Tibial nerve (tissue), 4 donors: ENCODE measurements around the gene RNU4-1.

Experiments
- EP300 ChIP-seq, 2 donors: sonication (generic); formaldehyde crosslinking; IDR thresholded peaks; one replicate each; pipeline ENCODE4 v1.6.1; 2017; ENCODE audit warnings: antibody characterized with exemption in 2 of 2, mild to moderate bottlenecking in 1 of 2
- POLR2A ChIP-seq, 2 donors: fragments of 450-650 bp; IDR thresholded peaks; one replicate each; pipeline ENCODE4 v1.6.1; 2017; ENCODE audit warnings: antibody characterized with exemption in 2 of 2, mild to moderate bottlenecking in 2 of 2, moderate library complexity in 2 of 2
- TF ChIP-seq, protein P1 (sequence below), 5 experiments: fragments of 200-600 bp in 3 of 5; fragments of 450-650 bp in 2 of 5; sonication (generic) in 3 of 5; IDR thresholded peaks; one replicate each; pipeline ENCODE4 v1.5.1; 2016 to 2019; ENCODE audit warnings: antibody characterized with exemption in 5 of 5, mild to moderate bottlenecking in 3 of 5, moderate library complexity in 2 of 5

DNA sequence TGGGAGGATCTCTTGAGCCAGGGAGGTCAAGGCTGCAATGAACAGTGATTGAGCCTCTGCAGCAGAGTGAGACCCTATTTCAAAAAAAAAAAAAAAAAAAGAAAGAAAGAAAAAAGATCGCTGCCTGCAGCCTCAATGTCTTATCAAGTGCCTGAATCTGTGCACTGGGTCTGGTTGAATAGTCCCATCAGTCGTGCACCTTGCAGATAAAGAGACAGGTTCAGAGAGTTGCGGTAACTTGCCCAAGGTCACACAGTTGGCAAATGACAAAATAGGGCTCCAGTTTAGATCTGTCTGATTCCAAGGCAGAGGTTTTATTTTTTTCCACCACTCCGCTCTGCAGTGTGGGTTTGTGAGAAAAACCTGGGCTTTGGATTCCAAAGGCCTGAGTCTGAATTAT is 35.2 kb upstream of the RNU4-1 start:
- TF ChIP-seq, protein P1, sequence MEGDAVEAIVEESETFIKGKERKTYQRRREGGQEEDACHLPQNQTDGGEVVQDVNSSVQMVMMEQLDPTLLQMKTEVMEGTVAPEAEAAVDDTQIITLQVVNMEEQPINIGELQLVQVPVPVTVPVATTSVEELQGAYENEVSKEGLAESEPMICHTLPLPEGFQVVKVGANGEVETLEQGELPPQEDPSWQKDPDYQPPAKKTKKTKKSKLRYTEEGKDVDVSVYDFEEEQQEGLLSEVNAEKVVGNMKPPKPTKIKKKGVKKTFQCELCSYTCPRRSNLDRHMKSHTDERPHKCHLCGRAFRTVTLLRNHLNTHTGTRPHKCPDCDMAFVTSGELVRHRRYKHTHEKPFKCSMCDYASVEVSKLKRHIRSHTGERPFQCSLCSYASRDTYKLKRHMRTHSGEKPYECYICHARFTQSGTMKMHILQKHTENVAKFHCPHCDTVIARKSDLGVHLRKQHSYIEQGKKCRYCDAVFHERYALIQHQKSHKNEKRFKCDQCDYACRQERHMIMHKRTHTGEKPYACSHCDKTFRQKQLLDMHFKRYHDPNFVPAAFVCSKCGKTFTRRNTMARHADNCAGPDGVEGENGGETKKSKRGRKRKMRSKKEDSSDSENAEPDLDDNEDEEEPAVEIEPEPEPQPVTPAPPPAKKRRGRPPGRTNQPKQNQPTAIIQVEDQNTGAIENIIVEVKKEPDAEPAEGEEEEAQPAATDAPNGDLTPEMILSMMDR (IDR thresholded peaks at IDR 0.05) = no peak
- TF ChIP-seq POLR2A (IDR thresholded peaks at IDR 0.05) (no peak), EP300 (IDR thresholded peaks at IDR 0.05) (no peak)
